Activated CD8-positive, alpha-beta memory T cell treated with anti-CD3 and anti-CD28 coated beads for 1 hour (primary cell): ENCODE measurements around the gene TTK.
"Not testable (repeated sequence)": the region's sequence is repeated elsewhere in the genome, so short reads cannot be mapped to it uniquely, and the experiment has no call there.

ENCODE experiments used
- DNase-seq, 2 donors: peaks; one replicate each; pipeline ENCODE4 v3.0.0-alpha.2; 2020; ENCODE audit warnings: low read depth in 1 of 2; ENCODE audit errors: extremely low read depth in 1 of 2

Gene TTK

DNA sequence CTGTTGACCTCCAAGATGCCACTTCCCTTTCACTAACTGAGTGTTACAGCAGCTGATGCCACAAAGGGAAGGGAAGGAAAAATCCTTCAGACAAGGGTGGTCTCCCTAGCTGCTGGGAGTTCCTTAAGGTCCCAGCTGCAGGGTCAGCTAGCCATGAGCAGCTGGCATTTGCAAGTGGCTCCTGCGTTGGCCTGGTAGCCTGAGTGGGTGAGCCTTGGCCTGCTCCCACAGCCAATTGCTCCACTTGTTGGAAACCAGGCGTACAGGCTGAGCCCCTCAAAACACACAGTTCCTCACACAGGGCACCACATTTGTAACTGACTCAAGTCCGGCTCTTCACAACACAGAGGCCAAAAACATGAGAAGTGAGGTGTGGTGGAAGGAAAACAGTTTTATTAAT, 16.7 kb downstream of the TTK start:
- DNase-seq: no peak

DNA sequence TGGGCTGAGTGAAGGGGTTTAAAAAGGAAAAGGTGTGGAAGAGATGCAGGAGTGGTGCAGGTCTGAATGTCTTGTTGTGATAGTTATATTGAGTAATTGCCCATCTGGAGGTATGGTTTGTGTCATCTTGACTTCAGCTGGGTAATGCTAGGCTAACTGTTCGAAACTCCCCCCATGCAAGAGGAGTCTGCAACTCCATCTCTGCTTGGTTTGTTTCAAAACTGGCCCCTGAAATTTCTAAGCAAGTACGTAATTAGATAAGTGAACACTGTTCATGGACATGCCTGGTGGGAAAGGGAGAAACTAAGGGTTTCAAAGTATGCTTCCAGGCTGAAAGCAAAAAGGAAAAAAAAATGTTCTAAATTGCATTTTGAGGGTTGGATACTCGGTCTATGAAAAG, 17.1 kb downstream of the TTK start:
- DNase-seq: no peak

DNA sequence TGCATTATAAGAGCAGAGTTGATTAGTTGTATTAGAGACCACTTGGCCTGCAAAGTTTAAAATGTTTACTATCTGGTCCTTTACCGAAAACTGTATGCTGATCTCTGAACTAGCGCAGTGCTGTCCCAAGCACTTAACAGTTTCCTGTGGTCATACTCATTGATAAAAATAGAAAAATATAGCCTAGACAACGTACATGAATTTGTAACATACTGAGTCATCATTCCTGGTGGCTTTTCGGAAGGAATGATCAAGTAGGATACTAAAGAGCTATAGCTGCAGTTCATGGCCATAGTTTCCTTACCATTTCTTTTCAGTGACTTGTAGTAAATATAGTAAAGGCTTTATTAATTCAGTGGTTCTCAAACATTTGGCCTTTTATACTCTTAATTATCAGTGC, 18.4 kb downstream of the TTK start:
- no peak for DNase-seq

DNA sequence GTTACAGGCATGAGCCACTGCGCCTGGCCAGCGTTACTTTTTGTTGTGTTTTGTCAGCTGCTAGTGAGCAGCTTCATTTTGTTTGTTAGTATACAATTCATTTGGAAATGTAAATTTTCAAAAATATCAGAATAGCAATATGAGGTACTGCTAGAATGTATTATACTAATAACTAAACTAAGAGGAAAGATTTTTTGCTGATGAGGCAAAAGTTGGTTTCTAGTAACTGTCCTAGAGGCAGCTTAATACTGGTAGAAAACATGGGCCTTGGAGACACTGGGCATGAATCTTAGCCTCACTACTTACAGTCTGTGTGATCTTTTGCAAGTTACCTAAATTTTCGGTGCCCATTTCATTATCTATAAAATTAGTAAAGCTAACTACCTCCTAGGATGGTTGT, 24.1 kb downstream of the TTK start:
- no peak for DNase-seq

DNA sequence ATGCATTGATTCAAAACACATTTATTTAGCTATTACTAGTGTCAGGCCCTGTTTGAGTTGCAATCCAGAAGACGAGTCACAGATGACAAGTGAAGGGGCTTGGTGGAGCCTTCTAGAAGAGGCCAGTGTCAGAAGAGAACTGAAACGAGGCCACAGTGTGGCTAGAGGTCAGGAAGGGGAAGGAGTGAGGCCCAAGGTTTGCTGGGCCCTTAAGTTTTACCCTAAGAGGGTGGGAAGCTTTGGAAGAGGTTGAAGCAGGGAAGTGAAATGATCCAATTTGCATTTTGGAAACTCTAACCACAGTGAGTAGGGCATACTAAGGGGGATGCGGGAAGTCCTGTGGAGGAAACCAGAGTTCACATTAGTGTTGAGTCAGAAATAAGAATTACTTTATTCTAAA, 25.0 kb downstream of the TTK start:
- no peak for DNase-seq

DNA sequence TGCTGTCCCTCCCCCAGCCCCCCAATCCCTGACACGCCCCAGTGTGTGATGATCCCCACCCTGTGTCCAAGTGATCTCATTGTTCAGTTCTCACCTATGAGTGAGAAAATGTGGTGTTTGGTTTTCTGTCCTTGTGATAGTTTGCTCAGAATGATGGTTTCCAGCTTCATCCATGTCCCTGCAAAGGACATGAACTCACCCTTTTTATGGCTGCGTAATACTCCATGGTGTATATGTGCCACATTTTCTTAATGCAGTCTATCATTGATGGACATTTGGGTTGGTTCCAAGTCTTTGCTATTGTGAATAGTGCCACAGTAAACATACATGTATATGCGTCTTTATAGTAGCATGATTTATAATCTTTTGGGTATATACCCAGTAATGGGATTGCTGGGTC, 43.8 kb downstream of the TTK start:
- DNase-seq: not testable (repeated sequence)

DNA sequence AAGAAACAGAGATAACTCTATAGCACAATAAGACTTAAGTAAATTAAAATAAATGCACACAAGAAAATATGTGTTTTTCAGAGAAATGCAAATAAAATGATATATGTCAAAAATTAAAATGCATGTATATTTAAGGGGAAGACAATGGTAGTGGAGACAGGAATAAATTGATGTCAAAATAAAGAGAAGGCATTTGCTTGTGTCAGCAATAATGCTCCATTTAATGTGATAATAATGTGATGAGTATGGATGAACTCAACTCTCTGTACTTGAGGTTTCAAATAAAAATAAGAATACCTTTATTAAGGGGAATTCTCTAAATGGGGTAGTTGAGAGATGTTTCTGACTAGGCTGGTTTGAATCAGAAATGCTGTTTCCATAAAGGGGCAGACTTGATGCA, 56.3 kb downstream of the TTK start:
- DNase-seq: no peak

DNA sequence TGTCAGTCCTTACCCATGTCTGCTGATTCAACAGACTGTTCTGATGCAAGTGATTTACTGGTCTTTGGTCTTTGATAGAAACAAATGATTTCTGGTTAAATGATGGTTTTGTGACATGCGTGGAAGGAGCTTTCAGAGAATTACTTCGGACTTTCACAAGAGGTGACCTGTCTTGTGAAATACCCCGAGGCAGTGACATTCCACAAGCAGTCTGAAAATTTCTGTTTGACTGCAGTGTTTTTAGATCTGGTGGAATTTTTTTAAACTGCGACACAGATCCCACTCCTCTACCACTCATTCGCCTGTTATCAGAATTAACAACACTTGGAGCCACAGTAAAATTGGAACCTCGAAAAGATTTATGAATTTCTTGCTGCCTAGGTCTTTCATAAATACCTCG, 63.7 kb downstream of the TTK start:
- not testable (repeated sequence) for DNase-seq

DNA sequence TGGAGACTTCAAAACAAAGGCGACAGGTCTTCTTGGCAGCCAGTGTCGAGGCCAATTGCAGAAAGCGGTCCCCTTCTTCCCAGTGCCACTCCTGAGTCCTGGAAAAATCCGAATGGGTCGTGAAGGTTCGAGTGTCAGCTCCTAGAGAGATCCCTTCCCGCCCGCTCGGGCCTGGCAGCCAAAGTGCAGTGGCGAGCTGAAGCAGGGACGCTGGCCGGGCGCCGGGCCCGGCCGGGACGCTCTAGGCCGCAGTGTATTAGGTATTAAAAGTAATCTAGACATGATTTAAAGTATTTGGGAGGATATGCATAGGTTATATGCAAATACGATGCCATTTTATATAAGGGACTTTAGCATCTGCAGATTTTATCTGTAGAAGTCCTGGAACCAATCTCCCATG, 66.0 kb downstream of the TTK start:
- DNase-seq: not testable (repeated sequence)

DNA sequence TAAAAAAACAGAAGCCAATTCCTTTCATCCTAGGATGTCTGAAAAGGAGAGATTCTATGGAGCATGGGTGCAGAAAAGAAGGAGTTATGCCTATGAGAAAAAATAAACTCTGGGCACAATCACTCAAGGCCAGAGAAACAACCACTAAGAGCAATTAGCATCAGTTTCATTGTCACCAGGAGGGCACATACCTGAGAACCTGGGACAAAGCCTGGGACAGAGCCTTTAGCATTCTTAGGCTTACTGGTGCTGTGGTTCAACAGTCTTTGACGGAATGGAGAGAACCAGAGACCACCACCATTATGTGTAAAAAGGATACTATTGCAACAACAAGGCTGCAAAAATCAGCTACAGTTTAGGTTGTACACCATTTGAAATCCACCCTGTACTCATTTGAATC, 72.6 kb downstream of the TTK start:
- no peak for DNase-seq

DNA sequence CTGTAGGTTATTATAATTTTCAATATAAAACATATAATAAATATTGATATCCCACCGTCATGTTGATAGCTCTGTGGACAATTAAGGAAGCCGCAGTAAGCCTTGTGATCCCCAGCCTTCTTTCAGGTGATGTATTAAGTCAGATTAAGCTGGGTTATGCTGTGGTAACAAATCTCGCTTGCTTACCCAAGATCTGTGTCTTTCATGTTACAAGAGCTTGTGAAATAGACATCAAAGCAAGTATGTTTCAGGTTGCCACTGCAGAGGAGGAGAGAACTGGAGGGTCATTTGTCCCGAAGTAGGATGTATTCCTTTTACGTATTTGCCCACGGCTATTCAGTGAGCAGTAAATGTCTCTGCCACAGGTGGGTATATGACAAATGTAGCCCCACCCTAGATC, 84.2 kb downstream of the TTK start:
- DNase-seq: no peak

DNA sequence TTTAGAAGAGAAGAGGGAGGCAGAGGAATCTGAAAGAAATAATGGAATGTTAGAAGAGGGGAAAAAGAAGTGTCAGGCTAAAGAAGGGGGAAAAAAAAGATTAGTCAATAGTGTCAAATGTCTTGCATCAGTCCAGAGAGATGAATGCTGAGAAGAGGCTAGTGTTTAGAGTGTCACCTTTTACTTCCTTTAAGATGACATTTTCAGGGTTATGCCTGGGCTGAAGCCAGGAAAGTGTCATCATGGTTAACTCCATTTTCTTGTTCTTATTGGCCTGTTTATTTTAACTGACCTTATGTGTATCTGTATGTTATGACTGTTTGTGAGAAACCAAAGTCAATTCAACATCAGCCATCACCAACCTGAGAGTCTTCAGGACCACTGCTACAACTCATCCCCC, 87.1 kb downstream of the TTK start:
- no peak for DNase-seq
